Measurements from ENCODE around the gene BPTF.
A peak's percentile ranks its signal among the peaks of the same experiment; 100 is the strongest.

Gene BPTF

GRCh38 chr17:67833134-67833533 is 7.8 kb downstream of the BPTF start:
- peak overlapping the region; percentile 13 for H3K4me2 ChIP-seq (ENCODE audit: low read depth, low read length, poor library complexity, severe bottlenecking)
- no peak for TF ChIP-seq EZH2phosphoT487 (conservative IDR thresholded peaks at IDR 0.05; ENCODE audit: low read length)
- TF ChIP-seq CTCF (IDR thresholded peaks at IDR 0.05; ENCODE audit: insufficient read depth, low read length, poor library complexity, severe bottlenecking) = no peak

GRCh38 chr17:67833946-67834631 is 8.8 kb downstream of the BPTF start:
- Histone ChIP-seq H4K20me1 (ENCODE audit: low read depth, low read length) (peaks cover 9% of the 10 kb centered on the region; the same call in 1 of the 2 replicates), H3K27me3 (ENCODE audit: low read length) (no peaks in the 10 kb centered on the region), H3K79me2 (ENCODE audit: insufficient read depth, low read length) (peaks cover 100% of the 10 kb centered on the region), H3K9ac (ENCODE audit: low read length) (no peak overlapping the region), H3K27ac (ENCODE audit: low read depth, low read length) (peak overlapping the region; percentile 16; the same call in 1 of the 2 replicates), H3K4me3 (ENCODE audit: insufficient read depth, low read length, poor library complexity, severe bottlenecking) (no peak overlapping the region), H3K9me2 (replicated peaks; ENCODE audit: insufficient read depth, low read length) (no peaks in the 10 kb centered on the region), H3K36me3 (ENCODE audit: low read length) (no peaks in the 10 kb centered on the region; the same call in 1 of the 2 replicates), H3F3A (ENCODE audit: insufficient read depth) (peaks cover 27% of the 10 kb centered on the region), H3K9me3 (ENCODE audit: insufficient read depth, low read length) (no peaks in the 10 kb centered on the region), H3K4me2 (ENCODE audit: low read depth, low read length, poor library complexity, severe bottlenecking) (peak overlapping the region; percentile 28), H2AFZ (ENCODE audit: low read depth, low read length, severe bottlenecking) (no peak overlapping the region)
- no peak for TF ChIP-seq EZH2phosphoT487 (conservative IDR thresholded peaks at IDR 0.05; ENCODE audit: low read length)
- peak; percentile 55 for TF ChIP-seq CTCF (IDR thresholded peaks at IDR 0.05; ENCODE audit: insufficient read depth, low read length, poor library complexity, severe bottlenecking)

More at GRCh38 chr17:67833134-67833533, 7.8 kb downstream of the BPTF start:
- Histone ChIP-seq H4K20me1 (ENCODE audit: low read depth, low read length) (peaks cover 5% of the 10 kb centered on the region; the same call in 1 of the 2 replicates), H3K4me3 (ENCODE audit: insufficient read depth, low read length, poor library complexity, severe bottlenecking) (no peak overlapping the region), H3K27me3 (ENCODE audit: low read length) (no peaks in the 10 kb centered on the region), H2AFZ (ENCODE audit: low read depth, low read length, severe bottlenecking) (no peak overlapping the region), H3F3A (ENCODE audit: insufficient read depth) (peaks cover 31% of the 10 kb centered on the region), H3K79me2 (ENCODE audit: insufficient read depth, low read length) (peaks cover 100% of the 10 kb centered on the region), H3K36me3 (ENCODE audit: low read length) (no peaks in the 10 kb centered on the region; the same call in 1 of the 2 replicates), H3K9me2 (replicated peaks; ENCODE audit: insufficient read depth, low read length) (no peaks in the 10 kb centered on the region), H3K9ac (ENCODE audit: low read length) (no peak overlapping the region), H3K9me3 (ENCODE audit: insufficient read depth, low read length) (no peaks in the 10 kb centered on the region), H3K27ac (ENCODE audit: low read depth, low read length) (no peak overlapping the region)

- H3F3A ChIP-seq (ENCODE audit: insufficient read depth) = peaks cover 27% of the 10 kb centered on the region
- H3K79me2 ChIP-seq (ENCODE audit: insufficient read depth, low read length) = peaks cover 100% of the 10 kb centered on the region
- no peak overlapping the region for H3K9ac ChIP-seq (ENCODE audit: low read length)
- H3K36me3 ChIP-seq (ENCODE audit: low read length) = no peaks in the 10 kb centered on the region; the same call in 1 of the 2 replicates
- H3K9me3 ChIP-seq (ENCODE audit: insufficient read depth, low read length) = no peaks in the 10 kb centered on the region
- H3K4me3 ChIP-seq (ENCODE audit: insufficient read depth, low read length, poor library complexity, severe bottlenecking) = no peak overlapping the region
- H3K9me2 ChIP-seq (replicated peaks; ENCODE audit: insufficient read depth, low read length) = no peaks in the 10 kb centered on the region
- H3K27me3 ChIP-seq (ENCODE audit: low read length) = no peaks in the 10 kb centered on the region
- no peak overlapping the region for H2AFZ ChIP-seq (ENCODE audit: low read depth, low read length, severe bottlenecking)
- H4K20me1 ChIP-seq (ENCODE audit: low read depth, low read length) = peaks cover 12% of the 10 kb centered on the region; the same call in 1 of the 2 replicates
- TF ChIP-seq EZH2phosphoT487 (conservative IDR thresholded peaks at IDR 0.05; ENCODE audit: low read length) (no peak), CTCF (IDR thresholded peaks at IDR 0.05; ENCODE audit: insufficient read depth, low read length, poor library complexity, severe bottlenecking) (no peak)
- peak overlapping the region; percentile 28 for H3K4me2 ChIP-seq (ENCODE audit: low read depth, low read length, poor library complexity, severe bottlenecking)
- H3K27ac ChIP-seq (ENCODE audit: low read depth, low read length) = no peak overlapping the region; the same call in 1 of the 2 replicates
Measured at GRCh38 chr17:67834634-67835033, 9.3 kb downstream of the BPTF start.

All from SU-DHL-6 (cell line).